ENCODE measurements around the gene EFCAB12.
"Not testable (repeated sequence)": the region's sequence is repeated elsewhere in the genome, so short reads cannot be mapped to it uniquely, and the experiment has no call there.

The EFCAB12 gene

DNA sequence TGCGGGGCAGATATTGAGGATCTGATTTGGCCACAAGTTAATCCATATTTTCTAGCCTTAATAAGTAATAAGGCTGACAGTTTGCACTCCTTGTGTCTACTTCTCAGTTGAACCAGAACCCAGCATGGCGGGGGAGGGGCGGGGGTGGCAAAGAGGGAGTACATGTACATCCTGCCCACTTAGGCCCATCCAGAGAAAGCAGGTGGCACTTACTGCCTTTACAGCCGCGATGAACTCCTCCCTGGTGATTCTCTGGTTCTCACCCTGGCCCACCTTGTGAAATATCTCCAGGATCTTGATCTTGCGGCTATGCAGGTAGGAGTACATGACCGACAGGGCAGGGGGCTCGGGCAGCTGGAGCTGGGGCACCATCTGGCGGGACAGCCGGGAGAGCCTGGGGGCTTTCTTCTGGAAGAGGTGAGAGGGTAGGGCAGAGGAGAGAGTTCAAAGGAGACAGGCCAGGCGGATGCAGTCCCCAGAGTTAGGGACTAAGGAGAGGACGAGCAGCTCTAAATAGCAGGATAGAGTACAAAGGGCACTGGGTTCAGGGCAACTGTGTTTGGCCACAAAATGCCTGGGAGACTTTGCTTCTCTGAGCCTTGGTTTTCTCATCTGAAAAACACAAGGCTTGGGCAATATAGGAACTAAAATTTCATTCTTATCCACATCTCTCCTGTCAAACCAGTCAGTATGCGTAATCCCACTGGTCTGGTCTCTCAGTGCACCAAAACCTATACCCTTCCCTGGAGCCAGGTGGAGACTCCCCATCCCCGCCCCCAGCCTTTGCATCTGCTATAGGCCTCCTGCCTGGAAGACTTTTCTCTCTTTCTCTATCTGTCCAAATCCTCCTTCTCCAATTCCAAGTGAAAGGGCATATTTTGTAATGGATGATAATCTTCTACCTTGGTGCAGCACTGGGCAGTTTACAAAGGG lies 10.1 kb downstream of the EFCAB12 start:
- DNase-seq = no peak

DNA sequence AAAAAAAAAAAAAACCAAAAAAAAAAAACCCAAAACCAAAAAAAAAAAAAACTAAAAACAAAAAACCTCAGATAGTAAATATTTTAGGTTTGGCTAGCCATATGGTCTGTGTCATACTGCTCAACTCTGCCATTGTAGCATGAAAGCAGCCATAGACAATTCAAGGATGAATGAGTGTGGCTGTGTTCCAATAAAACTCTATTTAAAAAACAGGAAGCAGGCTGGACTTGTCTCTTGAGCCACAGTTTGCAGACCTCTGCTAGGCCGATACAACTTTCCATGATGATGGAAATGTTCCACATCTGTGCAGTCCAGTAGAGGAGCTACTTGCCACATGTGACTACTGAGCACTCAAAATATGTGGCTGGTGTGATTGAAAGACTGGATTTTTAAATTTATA lies 11.1 kb downstream of the EFCAB12 start:
- DNase-seq = no peak

DNA sequence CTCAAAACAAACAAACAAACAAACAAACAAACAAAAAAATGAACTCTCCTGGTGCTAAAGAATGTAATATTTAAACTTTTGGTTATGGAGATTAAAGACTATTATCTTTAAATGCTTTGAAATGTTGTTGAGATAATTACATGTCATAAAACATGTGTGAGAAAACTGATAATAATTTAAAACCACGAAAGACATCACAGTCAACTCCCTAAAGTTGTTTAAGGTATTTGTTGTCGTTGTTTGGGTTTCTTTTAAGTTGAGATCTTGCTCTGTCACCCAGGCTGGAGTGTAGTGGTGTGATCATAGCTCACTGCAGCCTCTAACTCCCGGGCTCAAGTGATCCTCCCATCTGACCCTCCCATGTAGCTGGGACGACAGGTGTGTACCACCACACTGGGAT lies 12.0 kb downstream of the EFCAB12 start:
- no peak for DNase-seq

DNA sequence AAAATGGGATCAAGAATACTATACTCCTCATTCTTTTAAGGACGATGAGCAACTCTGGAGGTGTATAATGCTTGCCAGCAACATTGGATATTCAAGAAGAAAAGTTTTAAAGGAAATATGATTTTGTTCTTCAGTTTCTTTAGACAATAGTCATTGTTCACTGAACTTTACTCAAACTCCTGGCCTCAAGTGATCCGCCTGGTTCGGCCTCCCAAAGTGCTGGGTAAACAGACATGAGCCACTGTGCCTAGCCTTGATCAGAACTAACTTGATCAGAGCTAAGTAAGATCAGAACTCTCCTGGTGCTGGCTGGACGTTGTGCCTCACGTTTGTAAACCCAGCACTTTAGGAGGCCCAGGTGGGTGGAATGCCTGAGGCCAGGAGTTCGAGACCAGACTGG lies 12.6 kb downstream of the EFCAB12 start:
- DNase-seq = no peak

DNA sequence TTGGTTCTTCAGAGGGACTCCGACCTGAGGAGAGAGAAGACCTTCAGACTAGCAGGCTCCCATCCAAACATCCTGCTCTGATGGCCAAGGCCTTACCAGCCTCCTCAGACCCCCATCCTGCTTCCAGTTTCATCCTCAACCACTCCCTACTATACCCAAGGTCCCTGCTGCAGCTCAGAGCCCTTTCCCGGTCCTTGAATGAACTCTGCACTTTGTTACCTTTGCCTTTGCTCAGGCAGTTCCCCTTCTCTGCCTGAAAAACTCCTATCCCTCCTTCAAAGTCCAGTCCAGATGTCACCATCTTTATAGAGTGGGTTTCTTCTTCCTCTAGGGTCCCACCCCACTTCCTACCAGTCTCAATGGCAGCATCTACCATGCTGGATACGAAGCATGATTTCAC lies 13.1 kb downstream of the EFCAB12 start:
- DNase-seq = no peak

DNA sequence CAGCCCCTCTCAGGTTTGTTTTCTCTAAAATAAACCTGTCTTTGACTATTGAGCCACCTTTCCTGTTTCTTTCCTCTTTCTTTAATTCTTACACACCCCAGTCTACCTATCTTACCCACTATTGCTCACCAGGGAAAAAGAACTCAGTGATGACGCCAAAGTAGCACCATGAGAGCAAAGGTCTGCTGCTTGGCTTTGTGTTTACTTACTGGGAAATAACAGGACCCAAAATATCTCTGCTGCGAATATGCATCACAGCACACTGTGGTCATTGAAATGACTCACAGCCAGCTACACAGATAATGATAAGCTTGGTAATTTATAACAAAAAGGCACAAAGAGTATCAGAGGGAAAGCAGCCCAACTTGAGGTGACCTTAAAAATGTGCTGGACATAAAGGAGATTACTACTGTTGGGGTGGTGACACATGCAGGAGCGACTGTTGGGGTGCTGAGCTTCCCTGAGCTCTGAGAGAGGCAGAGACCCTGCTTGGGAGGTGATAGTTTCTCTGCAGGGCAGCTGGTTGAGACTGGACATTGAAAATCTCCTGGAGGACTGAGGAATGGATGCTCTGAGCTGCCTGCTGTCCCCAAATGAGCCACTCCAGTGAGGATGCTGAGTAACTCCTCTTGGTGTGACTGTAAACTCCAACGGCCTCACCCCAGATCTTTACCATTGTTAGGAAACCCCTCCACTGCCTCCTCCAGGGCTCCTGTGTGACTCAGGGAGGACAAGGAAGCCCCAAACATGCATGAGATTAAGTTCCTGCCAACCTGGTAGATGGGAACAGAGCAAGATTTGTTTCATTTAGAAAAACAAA lies 14.5 kb downstream of the EFCAB12 start:
- DNase-seq = no peak

DNA sequence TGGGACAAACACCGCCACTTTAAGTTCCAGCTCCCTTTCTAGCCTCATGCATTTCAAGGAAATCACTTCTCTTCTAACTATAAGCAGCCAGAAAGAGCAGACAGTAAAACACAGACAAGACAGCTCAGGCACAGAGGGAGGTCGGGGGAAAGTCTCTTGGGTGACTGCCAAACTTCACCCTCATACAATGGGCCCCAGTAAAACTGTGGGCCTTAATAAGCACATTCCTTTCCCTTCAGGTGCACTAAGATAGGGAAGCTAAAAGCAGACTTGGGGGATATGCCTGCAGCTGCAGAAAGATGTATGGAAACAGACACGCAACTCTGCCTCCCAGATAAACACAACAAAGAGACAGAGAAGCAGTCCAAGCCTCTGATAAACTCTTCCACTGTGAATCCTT lies 15.2 kb downstream of the EFCAB12 start:
- DNase-seq = not testable (repeated sequence)

DNA sequence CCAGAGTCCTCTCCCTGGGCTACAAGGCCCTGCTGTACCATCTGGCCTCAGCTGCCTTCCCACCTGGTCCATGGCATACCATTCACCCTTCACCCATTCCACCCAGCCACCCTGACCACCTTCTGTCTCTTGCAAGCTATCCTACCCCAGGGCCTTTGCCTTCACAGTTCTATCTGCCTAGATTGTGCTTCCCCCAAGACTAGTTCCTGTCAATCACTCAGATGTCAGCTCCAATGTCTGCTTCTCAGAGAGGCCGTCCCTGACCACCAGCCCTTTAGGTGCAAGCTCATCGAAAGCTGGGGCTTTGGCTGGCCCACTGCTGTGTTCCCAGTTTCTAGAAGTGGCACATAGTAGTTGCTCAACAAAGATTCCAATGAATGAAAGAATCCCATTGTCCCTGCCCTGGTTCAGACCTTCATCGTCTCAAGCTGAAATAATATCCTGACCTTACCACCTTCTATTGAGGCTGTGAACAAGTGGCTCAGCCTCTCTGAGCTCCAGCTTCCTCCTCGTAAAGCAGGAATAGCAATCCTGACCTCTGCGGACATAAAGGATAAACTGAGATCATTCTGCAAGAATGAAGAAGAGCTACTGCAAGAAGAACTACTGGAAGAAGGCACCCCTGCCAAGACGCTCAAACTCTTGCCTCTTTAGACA lies 15.8 kb downstream of the EFCAB12 start:
- DNase-seq = no peak

DNA sequence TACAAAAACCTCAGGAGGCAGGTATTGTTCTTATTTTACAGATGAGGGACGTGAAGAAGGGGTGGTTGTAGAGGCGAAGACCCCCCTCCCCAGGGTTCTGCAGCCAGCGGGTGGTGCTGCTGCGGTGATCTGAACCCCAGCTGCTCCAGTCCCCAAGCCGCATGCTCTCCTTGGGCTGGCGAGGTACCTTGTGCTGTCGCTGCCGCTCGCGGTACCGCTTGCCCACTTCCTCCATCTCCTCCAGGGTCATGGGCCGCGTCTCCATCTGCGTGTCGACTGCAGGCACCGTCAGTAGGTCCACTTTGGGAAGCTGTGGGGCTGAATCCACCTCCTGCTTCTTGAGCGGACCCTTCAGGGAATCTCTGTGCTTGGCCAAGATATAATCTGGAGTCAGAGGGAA lies 17.5 kb downstream of the EFCAB12 start:
- DNase-seq = no peak

DNA sequence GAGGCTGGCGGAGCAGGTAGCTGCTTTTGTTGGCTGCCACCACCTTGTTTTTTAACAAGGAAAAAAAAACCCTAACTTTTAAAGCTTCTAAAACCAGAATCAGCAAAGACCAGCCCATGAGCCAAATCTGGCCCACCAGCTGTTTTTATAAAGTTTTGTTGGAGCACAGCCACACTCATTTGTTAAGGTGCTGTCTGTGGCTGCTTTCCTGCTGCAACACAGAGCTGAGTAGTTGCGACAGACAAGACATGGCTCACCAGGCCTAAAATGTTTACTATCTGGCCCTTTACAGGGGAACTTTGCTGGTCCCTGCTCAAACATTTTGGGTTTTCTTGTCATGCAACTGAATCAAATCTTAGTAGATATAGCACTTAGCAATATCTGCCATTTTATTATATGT lies 18.9 kb downstream of the EFCAB12 start:
- DNase-seq = no peak

DNA sequence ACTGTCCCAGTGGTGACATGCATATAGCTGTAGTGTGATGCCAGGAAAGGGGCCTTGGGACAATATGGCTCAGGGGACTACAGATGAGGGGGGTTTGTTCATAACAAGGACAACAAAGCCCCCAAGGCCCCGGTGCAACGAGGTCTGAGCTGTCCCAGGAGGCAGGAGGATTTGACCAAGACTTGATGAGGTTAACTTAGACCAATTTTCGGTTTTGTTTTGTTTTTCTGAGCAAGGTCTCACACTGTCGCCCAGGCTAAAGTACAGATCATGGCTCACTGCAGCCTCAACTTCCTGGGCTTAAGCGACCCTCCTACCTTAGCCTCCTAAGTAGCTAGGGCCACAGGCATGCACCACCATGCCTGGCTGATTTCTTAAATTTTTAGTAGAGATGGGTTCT lies 23.8 kb downstream of the EFCAB12 start:
- DNase-seq = no peak

DNA sequence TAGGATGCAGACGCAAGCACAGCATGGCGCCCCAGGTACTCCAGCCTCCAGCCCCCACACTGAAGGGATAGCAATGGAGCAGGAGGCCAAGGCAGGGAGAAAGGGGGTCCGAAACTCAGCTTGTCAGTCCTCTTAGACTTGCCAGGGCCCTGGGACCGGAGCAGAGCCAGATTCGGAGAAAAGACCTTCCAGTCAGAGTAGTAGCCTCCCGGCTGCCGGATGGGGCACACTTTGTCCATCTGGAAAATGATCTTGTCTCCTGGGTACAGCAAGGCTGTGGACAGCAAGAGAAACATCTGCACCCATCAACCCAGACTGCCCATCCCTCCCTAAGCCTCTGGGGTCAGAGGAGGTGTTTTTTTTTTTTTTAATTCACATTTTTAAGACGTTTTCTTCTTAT lies 24.3 kb downstream of the EFCAB12 start:
- no peak for DNase-seq

DNA sequence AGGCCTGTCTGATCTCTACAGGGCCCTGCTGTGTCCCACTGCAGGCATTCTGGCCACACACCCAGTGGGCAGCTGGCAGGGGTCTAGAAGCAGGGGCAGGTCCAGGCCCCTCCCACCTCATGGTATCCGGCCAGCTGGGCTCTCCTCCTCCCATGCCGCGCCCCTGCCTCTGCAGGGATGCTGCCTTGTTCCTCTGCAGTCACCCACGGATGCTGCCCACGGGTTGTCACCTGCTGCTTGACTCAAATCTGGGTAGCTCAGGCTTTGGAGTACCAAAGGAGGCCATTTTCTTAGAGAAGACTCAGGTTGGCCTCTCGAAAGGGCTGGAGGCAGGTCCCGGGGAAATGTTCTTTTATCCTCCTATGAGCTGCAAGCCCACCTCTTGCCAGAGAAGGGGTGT lies 25.0 kb downstream of the EFCAB12 start:
- no peak for DNase-seq

DNA sequence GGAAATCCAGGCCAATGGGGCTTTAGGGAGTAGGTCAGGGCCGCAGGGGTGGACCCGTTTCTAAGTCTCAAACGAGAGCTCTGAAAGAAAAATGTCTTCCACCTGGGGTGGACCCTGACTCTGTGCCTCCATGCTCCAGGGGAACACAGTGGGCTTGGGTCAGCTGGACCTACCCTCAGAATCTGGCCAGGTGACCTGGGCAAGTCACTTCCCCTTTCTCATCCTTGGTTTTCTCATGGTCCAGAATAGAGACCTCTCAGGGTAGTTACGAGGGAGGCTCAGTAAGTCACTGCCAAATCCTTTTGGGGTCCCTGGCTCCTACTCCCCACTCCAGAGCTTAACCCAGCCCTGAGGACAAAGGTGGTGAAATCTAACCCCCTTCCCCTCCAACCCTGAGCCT lies 25.8 kb downstream of the EFCAB12 start:
- no peak for DNase-seq

DNA sequence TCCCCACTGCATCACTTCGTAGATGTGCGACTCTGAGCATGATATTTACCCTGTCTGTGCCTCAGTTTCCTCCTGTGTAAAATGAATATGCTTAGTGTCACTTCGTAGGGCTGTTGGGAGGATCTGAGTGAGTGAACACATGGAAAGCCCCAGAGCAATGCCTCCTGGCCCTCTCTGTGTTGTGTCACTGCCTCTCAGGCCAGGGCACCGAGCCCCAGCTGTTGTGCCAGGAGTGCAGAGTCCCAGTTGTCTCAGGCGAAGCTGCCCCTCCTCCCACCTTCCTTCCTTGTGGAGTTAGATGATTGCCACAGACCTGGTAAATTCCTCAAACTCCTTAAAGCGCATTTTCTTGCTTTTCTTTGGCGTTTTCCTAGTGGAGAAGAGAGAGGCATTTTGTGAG lies 26.2 kb downstream of the EFCAB12 start:
- no peak for DNase-seq

DNA sequence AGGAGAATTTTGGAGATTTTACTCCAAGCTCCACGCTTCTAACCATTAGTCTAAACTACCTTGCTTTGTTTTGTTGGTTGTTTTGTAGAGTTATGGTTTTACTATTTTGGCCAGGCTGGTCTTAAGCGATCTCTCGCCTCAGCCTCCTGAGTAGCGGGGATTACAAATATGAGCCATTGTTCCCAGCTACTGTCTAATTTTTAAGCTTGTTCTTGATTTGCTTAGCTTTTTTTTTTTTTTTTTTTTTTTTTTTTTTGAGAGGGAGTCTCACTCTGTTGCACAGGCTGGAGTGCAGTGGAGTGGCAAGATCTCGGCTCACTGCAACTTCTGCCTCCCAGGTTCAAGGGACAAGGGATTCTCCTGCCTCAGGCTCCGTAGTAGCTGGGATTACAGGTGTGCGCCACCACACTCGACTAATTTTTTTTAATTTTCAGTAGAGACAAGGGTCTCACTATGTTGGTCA lies 28.5 kb downstream of the EFCAB12 start:
- DNase-seq = no peak

DNA sequence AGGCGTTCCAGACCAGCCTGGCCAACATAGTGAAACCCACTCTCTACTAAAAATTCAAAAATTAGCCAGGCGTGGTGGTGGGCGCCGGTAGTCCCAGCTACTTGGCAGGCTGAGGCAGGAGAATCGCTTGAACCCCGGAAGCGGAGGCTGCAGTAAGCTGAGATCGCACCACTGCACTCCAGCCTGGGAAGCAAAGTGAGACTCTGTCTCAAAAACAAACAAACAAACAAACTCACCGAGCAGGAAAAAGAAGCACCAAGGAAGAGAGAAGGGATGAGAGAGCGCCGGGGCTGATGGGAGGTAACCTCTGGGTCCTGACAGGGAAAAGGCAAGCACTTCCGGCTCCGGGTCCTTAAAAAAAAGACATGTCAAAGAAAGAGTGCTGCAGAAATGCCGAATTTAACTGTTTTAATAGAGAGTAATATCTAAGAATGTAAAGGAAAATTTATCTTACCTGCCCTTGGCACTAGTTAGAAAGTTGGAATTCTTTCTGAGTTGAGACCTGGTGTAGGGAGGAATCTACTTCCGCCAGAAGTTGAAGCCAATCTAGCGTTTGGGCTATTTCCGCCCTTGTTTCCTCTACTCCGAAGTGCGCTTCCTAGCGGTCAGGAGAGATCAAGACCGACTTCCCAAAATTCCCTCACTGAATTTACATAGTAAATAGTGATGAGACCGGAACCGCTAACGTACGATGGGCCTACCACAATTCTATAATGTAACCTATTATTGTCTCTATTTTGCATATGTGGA lies 29.1 kb downstream of the EFCAB12 start:
- peak; percentile 96 for DNase-seq

DNA sequence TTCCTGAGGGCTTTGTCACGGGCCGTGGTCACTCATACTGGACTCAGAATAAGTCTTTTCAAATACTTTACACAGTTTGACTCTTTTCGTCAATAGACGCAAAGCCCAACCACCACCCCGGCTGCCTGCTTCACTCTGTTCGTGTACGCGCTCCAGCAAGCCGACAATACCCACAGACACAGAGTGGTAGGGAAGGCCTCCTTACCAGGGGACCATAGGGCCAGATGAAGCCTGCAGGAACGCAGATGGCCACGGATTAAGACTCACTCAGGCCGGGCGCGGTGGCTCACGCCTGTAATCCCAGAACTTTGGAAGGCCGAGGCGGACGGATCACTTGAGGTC lies 29.7 kb downstream of the EFCAB12 start:
- DNase-seq = no peak

DNA sequence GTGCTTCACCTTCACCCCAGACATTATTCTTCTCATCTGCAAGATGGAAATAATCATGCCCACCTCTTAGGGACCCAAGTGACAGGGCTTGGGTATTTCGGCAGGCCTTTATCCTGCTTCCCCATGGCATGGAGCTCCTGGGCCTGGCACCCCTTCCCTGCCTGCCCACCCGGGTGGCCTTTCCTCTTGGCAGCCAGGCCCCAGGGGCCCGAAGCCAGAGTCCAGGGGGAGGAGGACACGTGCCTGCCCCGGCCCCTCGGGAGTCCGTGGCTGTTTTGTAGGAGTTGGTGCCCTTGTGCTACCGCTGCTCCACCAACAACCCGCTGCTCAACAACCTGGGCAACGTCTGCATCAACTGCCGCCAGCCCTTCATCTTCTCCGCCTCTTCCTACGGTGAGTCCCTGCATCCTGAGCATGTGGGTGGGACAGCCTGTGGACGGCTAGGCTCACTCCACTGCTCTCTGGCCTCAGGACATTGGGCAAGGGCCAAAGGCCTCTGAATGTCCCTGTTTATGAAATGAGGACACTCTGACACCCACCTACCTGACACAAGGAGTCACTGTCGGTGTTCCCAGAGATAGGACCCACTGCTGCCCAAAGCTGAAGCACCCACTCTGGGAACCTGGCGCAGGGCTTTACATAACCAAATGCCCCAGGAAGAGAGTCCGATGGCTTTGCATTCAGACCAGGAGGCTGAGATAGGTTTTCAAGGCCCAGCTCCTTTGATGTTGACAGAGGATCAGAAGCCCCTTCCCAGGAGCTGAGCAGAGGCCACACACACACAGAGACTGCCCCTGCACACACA lies 34.5 kb downstream of the EFCAB12 start:
- not testable (repeated sequence) for DNase-seq

DNA sequence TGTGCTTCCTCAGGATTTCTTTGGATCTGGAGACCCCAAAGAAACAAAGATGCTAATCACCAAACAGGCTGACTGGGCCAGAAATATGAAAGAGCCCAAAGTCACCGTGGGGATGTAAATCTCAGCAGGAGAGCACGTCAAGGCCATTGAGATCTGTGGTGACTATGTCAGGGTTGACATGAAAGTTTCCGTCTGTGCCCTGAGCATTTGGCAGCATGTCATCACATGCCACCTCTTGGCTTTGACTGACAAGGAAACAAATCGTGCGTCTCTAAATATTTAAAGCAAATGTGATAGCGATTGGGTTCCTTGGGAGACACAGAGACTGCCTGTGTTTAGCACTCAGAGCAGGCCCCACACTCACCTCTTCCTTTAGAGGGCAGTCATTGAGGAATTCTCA lies 35.2 kb downstream of the EFCAB12 start:
- DNase-seq = no peak

DNA sequence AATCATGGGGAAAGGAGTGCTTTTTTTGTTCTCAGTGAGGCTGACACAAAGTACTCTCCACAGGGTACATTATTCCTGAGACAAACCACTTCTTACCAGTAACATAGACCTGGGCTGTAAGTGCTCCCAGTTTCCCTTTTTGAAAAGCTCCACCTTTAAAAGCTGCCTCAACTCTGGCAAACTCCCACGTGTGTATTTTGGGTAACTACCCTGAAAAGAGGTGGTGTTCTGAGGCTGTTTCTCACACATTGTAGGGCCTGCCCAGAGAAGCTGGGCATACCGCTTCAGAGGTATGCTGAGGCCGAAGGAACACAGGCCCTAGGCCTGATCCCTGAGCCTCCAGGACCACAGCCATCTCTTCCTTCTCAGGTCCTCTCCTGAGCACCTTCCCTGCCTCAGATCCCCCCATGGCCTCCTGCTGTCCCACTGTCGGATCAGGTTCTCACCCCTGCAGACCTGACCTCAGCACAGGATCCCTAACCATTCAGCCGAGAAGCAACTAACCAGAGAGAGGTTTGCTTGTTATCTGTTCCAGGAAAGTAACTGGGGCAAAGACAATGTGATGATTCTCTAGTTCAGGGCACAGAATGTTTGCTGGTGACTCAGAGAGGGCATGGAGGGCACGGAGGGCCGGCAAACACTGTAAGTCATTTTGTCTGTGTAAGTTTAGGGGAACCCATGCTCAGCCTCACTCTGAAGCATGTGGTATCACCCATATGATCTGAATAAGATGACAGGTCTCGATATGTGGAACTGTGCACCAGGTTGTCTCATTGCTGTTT lies 36.1 kb downstream of the EFCAB12 start:
- DNase-seq = not testable (repeated sequence)

Data from NCI-H1092 treated with DMSO at 0.1 percent for 48 hours (cell line).